HCEC 1CT (cell line): ENCODE results near the gene RAVER1.
"Not testable (repeated sequence)": the region's sequence is repeated elsewhere in the genome, so short reads cannot be mapped to it uniquely, and the experiment has no call there.

Source experiments
- DNase-seq: peaks from one replicate; pipeline ENCODE4 v3.0.0-alpha.2; 2017

RAVER1 gene

GRCh38 chr19:10290357-10290875 lies 42.9 kb downstream of the RAVER1 start:
- DNase-seq: no peak

GRCh38 chr19:10289836-10290356 lies 43.4 kb downstream of the RAVER1 start, which contains the start of gene ICAM5:
Gene ICAM5, plus strand, starts transcription at chr19:10289952. Its CDS starts 92 bp downstream, at chr19:10290044.
- peak; percentile 43 for DNase-seq

DNA sequence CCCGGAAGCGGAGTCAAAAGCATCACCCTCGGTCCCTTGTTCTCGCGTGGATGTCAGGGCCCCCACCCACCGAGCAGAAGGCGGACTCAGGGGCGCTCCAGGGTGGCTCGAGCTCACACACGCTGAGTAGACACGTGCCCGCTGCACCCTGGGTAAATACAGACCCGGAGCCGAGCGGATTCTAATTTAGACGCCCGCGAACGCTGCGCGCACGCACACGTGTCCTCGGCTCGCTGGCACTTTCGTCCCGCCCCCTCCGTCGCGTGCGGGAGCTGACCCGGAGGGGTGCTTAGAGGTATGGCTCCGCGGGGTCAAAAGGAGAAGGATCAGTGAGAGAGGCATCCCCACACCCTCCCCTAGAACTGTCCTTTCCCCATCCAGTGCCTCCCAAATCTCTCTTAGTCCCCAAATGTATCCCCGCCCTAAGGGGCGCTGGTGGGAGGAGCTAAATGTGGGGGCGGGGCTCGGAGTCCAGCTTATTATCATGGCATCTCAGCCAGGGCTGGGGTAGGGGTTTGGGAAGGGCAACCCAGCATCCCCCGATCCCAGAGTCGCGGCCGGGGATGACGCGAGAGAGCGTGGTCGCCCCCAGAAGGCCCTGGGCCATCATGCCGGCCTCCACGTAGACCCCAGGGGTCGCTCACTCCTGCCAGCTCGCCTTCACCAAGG lies 44.0 kb downstream of the RAVER1 start:
- peak; percentile 65 for DNase-seq

DNA sequence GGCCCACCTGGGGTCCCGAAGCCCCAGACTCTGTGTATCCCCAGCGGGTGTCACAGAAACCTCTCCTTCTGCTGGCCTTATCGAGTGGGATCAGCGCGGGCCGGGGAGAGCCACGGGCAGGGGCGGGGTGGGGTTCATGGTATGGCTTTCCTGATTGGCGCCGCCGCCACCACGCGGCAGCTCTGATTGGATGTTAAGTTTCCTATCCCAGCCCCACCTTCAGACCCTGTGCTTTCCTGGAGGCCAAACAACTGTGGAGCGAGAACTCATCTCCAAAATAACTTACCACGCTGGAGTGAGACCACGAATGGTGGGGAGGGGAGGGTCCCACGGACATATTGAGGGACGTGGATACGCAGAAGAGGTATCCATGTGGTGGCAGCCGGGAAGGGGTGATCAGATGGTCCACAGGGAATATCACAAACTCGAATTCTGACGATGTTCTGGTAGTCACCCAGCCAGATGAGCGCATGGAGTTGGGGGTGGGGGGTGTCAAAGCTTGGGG lies 44.6 kb downstream of the RAVER1 start:
- DNase-seq: peak; percentile 72

GRCh38 chr19:10286803-10287737 lies 46.3 kb downstream of the RAVER1 start, which contains the start of gene ICAM4:
Gene ICAM4, plus strand, starts transcription at chr19:10286955. Its CDS starts 58 bp downstream, at chr19:10287013.
- DNase-seq: no peak

GRCh38 chr19:10285393-10285792 lies 47.9 kb downstream of the RAVER1 start:
- DNase-seq: no peak

GRCh38 chr19:10284960-10285278 lies 48.4 kb downstream of the RAVER1 start:
- no peak for DNase-seq

DNA sequence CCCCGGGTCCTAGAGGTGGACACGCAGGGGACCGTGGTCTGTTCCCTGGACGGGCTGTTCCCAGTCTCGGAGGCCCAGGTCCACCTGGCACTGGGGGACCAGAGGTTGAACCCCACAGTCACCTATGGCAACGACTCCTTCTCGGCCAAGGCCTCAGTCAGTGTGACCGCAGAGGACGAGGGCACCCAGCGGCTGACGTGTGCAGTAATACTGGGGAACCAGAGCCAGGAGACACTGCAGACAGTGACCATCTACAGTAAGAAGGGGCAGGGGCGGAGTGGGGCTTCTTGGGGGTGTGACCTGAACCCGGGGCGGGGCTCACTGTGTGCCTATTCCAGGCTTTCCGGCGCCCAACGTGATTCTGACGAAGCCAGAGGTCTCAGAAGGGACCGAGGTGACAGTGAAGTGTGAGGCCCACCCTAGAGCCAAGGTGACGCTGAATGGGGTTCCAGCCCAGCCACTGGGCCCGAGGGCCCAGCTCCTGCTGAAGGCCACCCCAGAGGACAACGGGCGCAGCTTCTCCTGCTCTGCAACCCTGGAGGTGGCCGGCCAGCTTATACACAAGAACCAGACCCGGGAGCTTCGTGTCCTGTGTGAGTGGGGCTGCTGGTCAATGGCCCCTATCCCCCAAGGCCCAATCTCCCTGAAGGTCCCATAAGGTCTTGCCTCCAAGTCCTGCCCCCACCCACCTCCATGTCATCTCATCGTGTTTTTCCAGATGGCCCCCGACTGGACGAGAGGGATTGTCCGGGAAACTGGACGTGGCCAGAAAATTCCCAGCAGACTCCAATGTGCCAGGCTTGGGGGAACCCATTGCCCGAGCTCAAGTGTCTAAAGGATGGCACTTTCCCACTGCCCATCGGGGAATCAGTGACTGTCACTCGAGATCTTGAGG lies 49.0 kb downstream of the RAVER1 start:
- DNase-seq: no peak

- no peak for DNase-seq
Observed at GRCh38 chr19:10283301-10284064, 49.8 kb downstream of the RAVER1 start.

GRCh38 chr19:10282043-10282442 lies 51.3 kb downstream of the RAVER1 start:
- not testable (repeated sequence) for DNase-seq

GRCh38 chr19:10279737-10280442 lies 53.4 kb downstream of the RAVER1 start:
- no peak for DNase-seq

- DNase-seq: no peak
Observed at GRCh38 chr19:10278935-10279334, 54.4 kb downstream of the RAVER1 start.

GRCh38 chr19:10277795-10278589 lies 55.3 kb downstream of the RAVER1 start:
- DNase-seq: no peak

DNA sequence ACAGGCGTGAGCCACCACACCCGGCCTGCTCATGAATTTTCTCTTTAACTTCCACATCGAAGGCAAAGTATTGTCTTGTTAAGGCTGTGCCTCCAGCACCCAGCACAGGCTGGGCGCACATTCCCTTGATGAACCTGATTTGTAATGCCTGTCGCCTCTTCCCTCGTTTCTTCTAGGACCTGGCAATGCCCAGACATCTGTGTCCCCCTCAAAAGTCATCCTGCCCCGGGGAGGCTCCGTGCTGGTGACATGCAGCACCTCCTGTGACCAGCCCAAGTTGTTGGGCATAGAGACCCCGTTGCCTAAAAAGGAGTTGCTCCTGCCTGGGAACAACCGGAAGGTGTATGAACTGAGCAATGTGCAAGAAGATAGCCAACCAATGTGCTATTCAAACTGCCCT lies 58.7 kb downstream of the RAVER1 start:
- no peak for DNase-seq

GRCh38 chr19:10271543-10272086 lies 61.7 kb downstream of the RAVER1 start:
- no peak for DNase-seq

DNA sequence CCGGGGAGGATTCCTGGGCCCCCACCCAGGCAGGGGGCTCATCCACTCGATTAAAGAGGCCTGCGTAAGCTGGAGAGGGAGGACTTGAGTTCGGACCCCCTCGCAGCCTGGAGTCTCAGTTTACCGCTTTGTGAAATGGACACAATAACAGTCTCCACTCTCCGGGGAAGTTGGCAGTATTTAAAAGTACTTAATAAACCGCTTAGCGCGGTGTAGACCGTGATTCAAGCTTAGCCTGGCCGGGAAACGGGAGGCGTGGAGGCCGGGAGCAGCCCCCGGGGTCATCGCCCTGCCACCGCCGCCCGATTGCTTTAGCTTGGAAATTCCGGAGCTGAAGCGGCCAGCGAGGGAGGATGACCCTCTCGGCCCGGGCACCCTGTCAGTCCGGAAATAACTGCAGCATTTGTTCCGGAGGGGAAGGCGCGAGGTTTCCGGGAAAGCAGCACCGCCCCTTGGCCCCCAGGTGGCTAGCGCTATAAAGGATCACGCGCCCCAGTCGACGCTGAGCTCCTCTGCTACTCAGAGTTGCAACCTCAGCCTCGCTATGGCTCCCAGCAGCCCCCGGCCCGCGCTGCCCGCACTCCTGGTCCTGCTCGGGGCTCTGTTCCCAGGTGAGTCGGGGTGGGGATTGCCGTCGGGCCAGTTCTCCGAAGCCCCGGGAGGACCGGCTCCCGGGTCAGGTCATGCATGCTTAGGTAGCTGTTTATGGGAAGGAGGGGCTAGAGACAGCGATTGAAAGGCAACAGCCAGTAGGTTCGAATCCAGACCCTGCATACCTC lies 62.5 kb downstream of the RAVER1 start, which contains the start of gene ICAM1:
ICAM1 (plus strand) TSS at position 505 of the 779 bp plus-strand sequence; CDS start at position 545, 40 bp downstream.
- DNase-seq: peak; percentile 72

DNA sequence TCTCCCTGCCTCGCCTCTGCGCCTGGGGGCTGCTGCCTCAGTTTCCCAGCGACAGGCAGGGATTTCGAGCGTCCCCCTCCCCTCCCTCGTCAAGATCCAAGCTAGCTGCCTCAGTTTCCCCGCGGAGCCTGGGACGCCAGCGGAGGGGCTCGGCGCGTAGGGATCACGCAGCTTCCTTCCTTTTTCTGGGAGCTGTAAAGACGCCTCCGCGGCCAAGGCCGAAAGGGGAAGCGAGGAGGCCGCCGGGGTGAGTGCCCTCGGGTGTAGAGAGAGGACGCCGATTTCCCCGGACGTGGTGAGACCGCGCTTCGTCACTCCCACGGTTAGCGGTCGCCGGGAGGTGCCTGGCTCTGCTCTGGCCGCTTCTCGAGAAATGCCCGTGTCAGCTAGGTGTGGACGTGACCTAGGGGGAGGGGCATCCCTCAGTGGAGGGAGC lies 63.1 kb downstream of the RAVER1 start:
- DNase-seq: peak; percentile 34
